WTC11 (cell line): ENCODE results near the gene KCND2. TPM values are rescaled to one million over a fixed set of nuclear protein-coding genes. Genes with fewer than 3 reads are reported as not detected.

Source experiments
- ATAC-seq: fragments of 200-7000 bp; cut with Tn5 transposase; 2 replicates; pipeline ENCODE4 v1.10.0; 2021; ENCODE audit warnings: mild to moderate bottlenecking, moderate library complexity
- CTCF ChIA-PET: fragments of 300-600 bp; sonication (Branson Sonifier 250); formaldehyde crosslinking; loops from one replicate; lab custom pipeline; 2021; ENCODE audit warnings: antibody characterized with exemption; lab: Charles Lee
- POLR2A ChIA-PET: fragments of 350-600 bp; sonication (Branson Sonifier 250); formaldehyde crosslinking; loops from one replicate; lab custom pipeline; 2021; ENCODE audit warnings: antibody characterized with exemption; lab: Charles Lee
- DNase-seq: peaks from one replicate; pipeline ENCODE4 v3.0.0; 2021; ENCODE audit warnings: low spot score
- H3K27ac Mint-ChIP-seq: 2 replicates; pipeline ENCODE4 v1.8.0; 2021; ENCODE audit warnings: mixed read lengths
- H3K27me3 Mint-ChIP-seq: 2 replicates; pipeline ENCODE4 v1.8.0; 2021; ENCODE audit warnings: low read depth, mild to moderate bottlenecking, moderate library complexity, mixed read lengths
- H3K36me3 Mint-ChIP-seq: 2 replicates; pipeline ENCODE4 v1.8.0; 2021; ENCODE audit warnings: mixed read lengths
- H3K4me1 Mint-ChIP-seq: 2 replicates; pipeline ENCODE4 v1.8.0; 2022; ENCODE audit warnings: mixed read lengths
- H3K4me3 Mint-ChIP-seq: 2 replicates; pipeline ENCODE4 v1.8.0; 2021; ENCODE audit warnings: mild to moderate bottlenecking, moderate library complexity, mixed read lengths
- H3K9me3 Mint-ChIP-seq: 2 replicates; pipeline ENCODE4 v1.8.0; 2021; ENCODE audit warnings: mixed read lengths
- AFF4 ChIP-seq: sonication (generic); formaldehyde crosslinking; IDR thresholded peaks from 2 replicates; pipeline ENCODE4 v1.8.1; 2023; ENCODE audit warnings: mild to moderate bottlenecking, missing genetic modification reagents, borderline replicate concordance
- CREB1 ChIP-seq: sonication (generic); formaldehyde crosslinking; IDR thresholded peaks from 2 replicates; pipeline ENCODE4 v1.8.0; 2023; ENCODE audit warnings: mild to moderate bottlenecking, missing genetic modification reagents
- EMX1 ChIP-seq: fragments of 250-450 bp; sonication (Bioruptor Pico); IDR thresholded peaks from 2 replicates; pipeline ENCODE4 v1.8.0; 2021; ENCODE audit warnings: mild to moderate bottlenecking
- KAT7 ChIP-seq: sonication (generic); formaldehyde crosslinking; IDR thresholded peaks from 2 replicates; pipeline ENCODE4 v1.8.1; 2023; ENCODE audit warnings: missing genetic modification reagents, mild to moderate bottlenecking, borderline replicate concordance
- NFE2L1 ChIP-seq: sonication (generic); formaldehyde crosslinking; IDR thresholded peaks from 2 replicates; pipeline ENCODE4 v1.8.1; 2023; ENCODE audit warnings: missing genetic modification reagents
- OVOL2 ChIP-seq: fragments of 250-450 bp; sonication (Bioruptor Pico); IDR thresholded peaks from 2 replicates; pipeline ENCODE4 v1.9.0; 2021; ENCODE audit warnings: mild to moderate bottlenecking, borderline replicate concordance
- PRRX2 ChIP-seq: fragments of 250-450 bp; sonication (Bioruptor Pico); IDR thresholded peaks from 2 replicates; pipeline ENCODE4 v1.8.0; 2021; ENCODE audit warnings: mild to moderate bottlenecking
- TCF7 ChIP-seq: sonication (generic); formaldehyde crosslinking; IDR thresholded peaks from 2 replicates; pipeline ENCODE4 v1.8.0; 2022; ENCODE audit warnings: mild to moderate bottlenecking, low read depth, missing genetic modification reagents, moderate library complexity
- USF1 ChIP-seq: sonication (generic); formaldehyde crosslinking; IDR thresholded peaks from 2 replicates; pipeline ENCODE4 v1.8.0; 2022; ENCODE audit warnings: mild to moderate bottlenecking, missing genetic modification reagents
- USF2 ChIP-seq: sonication (generic); formaldehyde crosslinking; IDR thresholded peaks from 2 replicates; pipeline ENCODE4 v1.8.1; 2023; ENCODE audit warnings: mild to moderate bottlenecking, missing genetic modification reagents, moderate library complexity
- ZNF121 ChIP-seq: sonication (generic); formaldehyde crosslinking; IDR thresholded peaks from 2 replicates; pipeline ENCODE4 v1.8.0; 2023; ENCODE audit warnings: missing genetic modification reagents
- total RNA-seq: library from RNA; stranded (reverse); gene quantifications from 3 replicates; pipeline ENCODE4 v1.2.3, GENCODE V29; 2021
- TF ChIP-seq, protein P1 (sequence below): sonication (generic); formaldehyde crosslinking; IDR thresholded peaks from 2 replicates; pipeline ENCODE4 v1.8.0; 2023; ENCODE audit warnings: mild to moderate bottlenecking, missing genetic modification reagents
- TF ChIP-seq, protein P2 (sequence below): fragments of 250-450 bp; sonication (Bioruptor Pico); IDR thresholded peaks from 2 replicates; pipeline ENCODE4 v1.9.0; 2021; ENCODE audit warnings: moderate library complexity, mild to moderate bottlenecking, inconsistent platforms, borderline replicate concordance
- TF ChIP-seq, protein P3 (sequence below): sonication (generic); formaldehyde crosslinking; IDR thresholded peaks from 2 replicates; pipeline ENCODE4 v1.8.1; 2023; ENCODE audit warnings: mild to moderate bottlenecking, moderate library complexity, missing genetic modification reagents

The KCND2 gene
- total RNA-seq, 1 experiment from 2014 or later: 4.6 TPM

DNA sequence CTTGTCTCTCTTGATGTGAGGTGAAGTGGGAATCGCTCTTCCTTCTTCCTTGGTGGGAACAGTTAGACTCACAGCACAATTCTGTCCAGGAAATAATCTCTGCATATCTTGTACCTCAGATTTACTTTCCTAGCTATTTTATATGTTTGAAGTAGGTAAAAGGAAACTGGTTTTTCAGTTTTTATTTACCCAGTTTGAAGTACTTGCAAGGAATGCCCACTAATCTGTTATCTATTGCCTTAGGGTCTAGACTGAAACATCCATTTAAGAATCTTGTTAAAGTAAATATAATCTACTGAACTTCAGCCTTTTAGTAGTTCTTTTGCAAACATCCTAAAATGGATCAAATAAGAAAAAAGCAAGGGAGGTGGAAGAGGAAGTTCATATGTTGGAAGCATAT is 229.8 kb downstream of the KCND2 start:
- Mint-ChIP-seq H3K4me3 (no peak overlapping the region), H3K4me1 (peaks cover 35% of the 10 kb centered on the region), H3K36me3 (no peaks in the 10 kb centered on the region), H3K27ac (no peak overlapping the region), H3K27me3 (no peaks in the 10 kb centered on the region), H3K9me3 (no peaks in the 10 kb centered on the region)
- TF ChIP-seq, protein P1, sequence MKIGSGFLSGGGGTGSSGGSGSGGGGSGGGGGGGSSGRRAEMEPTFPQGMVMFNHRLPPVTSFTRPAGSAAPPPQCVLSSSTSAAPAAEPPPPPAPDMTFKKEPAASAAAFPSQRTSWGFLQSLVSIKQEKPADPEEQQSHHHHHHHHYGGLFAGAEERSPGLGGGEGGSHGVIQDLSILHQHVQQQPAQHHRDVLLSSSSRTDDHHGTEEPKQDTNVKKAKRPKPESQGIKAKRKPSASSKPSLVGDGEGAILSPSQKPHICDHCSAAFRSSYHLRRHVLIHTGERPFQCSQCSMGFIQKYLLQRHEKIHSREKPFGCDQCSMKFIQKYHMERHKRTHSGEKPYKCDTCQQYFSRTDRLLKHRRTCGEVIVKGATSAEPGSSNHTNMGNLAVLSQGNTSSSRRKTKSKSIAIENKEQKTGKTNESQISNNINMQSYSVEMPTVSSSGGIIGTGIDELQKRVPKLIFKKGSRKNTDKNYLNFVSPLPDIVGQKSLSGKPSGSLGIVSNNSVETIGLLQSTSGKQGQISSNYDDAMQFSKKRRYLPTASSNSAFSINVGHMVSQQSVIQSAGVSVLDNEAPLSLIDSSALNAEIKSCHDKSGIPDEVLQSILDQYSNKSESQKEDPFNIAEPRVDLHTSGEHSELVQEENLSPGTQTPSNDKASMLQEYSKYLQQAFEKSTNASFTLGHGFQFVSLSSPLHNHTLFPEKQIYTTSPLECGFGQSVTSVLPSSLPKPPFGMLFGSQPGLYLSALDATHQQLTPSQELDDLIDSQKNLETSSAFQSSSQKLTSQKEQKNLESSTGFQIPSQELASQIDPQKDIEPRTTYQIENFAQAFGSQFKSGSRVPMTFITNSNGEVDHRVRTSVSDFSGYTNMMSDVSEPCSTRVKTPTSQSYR (CRISPR knock-in tag): no peak
- TF ChIP-seq USF2 (CRISPR knock-in tag) (no peak), KAT7 (no peak), NFE2L1 (CRISPR knock-in tag) (no peak)
- TF ChIP-seq, protein P2, sequence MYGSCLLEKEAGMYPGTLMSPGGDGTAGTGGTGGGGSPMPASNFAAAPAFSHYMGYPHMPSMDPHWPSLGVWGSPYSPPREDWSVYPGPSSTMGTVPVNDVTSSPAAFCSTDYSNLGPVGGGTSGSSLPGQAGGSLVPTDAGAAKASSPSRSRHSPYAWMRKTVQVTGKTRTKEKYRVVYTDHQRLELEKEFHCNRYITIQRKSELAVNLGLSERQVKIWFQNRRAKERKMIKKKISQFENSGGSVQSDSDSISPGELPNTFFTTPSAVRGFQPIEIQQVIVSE: no peak
- no peak for ATAC-seq
- DNase-seq: no peak
- ChIA-PET POLR2A (no interaction called here), CTCF (no interaction called here)

GRCh38 chr7:120504386-120504785 is 231.4 kb downstream of the KCND2 start:
- Mint-ChIP-seq H3K4me3 (no peak overlapping the region), H3K36me3 (no peaks in the 10 kb centered on the region), H3K27ac (no peak overlapping the region), H3K4me1 (peaks cover 35% of the 10 kb centered on the region), H3K9me3 (no peaks in the 10 kb centered on the region), H3K27me3 (no peaks in the 10 kb centered on the region)
- no peak for ATAC-seq
- POLR2A ChIA-PET: no interaction called here
- CTCF ChIA-PET: interaction anchor here (1.1 kb wide), 1 partner anchor 221 kb away, joined by 3 read pairs; no protein-coding TSS in a partner anchor
- DNase-seq: no peak
- TF ChIP-seq PRRX2 (CRISPR knock-in tag): no peak
- no peak for TF ChIP-seq TCF7 (CRISPR knock-in tag)
- TF ChIP-seq USF1 (CRISPR knock-in tag): no peak
- no peak for TF ChIP-seq ZNF121 (CRISPR knock-in tag)
- no peak for TF ChIP-seq AFF4 (CRISPR knock-in tag)
- TF ChIP-seq EMX1 (CRISPR knock-in tag): no peak
- TF ChIP-seq CREB1 (CRISPR knock-in tag): no peak
- no peak for TF ChIP-seq OVOL2 (CRISPR knock-in tag)
- TF ChIP-seq, protein P3, sequence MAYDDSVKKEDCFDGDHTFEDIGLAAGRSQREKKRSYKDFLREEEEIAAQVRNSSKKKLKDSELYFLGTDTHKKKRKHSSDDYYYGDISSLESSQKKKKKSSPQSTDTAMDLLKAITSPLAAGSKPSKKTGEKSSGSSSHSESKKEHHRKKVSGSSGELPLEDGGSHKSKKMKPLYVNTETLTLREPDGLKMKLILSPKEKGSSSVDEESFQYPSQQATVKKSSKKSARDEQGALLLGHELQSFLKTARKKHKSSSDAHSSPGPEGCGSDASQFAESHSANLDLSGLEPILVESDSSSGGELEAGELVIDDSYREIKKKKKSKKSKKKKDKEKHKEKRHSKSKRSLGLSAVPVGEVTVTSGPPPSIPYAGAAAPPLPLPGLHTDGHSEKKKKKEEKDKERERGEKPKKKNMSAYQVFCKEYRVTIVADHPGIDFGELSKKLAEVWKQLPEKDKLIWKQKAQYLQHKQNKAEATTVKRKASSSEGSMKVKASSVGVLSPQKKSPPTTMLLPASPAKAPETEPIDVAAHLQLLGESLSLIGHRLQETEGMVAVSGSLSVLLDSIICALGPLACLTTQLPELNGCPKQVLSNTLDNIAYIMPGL (CRISPR knock-in tag): no peak
